Brain microvascular endothelial cell (primary cell): ENCODE measurements around the gene KDM2B.
A peak's percentile ranks its signal among the peaks of the same experiment; 100 is the strongest.

ENCODE experiments used
- DNase-seq: peaks from one replicate; pipeline ENCODE4 v3.0.0-alpha.2; 2020
- H3K27ac ChIP-seq: fragments of 250-450 bp; sonication (Bioruptor Pico); 2 replicates; pipeline ENCODE4 v1.5.1; 2020; ENCODE audit warnings: mild to moderate bottlenecking, moderate library complexity
- H3K27me3 ChIP-seq: fragments of 250-450 bp; sonication (Bioruptor Pico); replicated peaks from 2 replicates; pipeline ENCODE4 v1.5.1; 2020; ENCODE audit warnings: mild to moderate bottlenecking
- H3K36me3 ChIP-seq: fragments of 250-450 bp; sonication (Bioruptor Pico); replicated peaks from 2 replicates; pipeline ENCODE4 v1.5.1; 2020; ENCODE audit warnings: mild to moderate bottlenecking
- H3K4me3 ChIP-seq: 2 replicates; pipeline ENCODE4 v1.5.1; 2011; ENCODE audit warnings: low read depth, mild to moderate bottlenecking, control low read depth, low read length, moderate library complexity
- in situ Hi-C: cut with HindIII; loops from 2 replicates; pipeline ENCODE4 v1.10.0; 2017; ENCODE audit warnings: low sequenced_read_pairs, low pct_ligation_motif_present
- TF ChIP-seq, protein P1 (sequence below): IDR thresholded peaks from 2 replicates; pipeline ENCODE4 v1.5.1; 2011; ENCODE audit warnings: low read depth, mild to moderate bottlenecking, moderate library complexity, low read length, control low read depth, inconsistent platforms; ENCODE audit errors: missing control alignments

The KDM2B gene

DNA sequence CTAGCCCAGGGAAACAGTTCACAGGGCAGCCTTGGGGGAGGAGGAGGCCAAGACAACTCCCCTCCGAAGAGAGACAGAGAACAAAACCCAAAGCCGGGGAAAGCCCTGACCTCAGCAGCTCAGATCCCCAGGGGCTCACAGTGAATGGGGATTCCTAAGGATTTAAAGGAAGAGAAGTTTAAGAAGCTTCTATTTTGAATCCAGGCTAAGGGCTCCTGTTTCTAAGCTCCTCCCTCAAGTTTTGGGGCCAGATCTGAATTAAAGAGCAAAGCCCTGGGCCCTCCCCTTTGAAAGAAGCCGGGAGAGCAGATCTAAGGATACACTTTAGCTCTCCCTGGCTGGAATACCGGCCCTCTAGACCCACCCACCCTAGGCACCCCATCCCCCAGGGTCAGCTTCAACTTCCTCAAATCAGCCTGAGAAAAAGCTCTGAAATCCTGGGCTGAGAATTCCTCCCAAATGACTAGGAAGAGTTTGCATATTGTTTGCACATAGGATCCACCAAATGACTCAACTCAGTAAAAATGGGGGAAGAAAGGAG is 3.9 kb downstream of the KDM2B start:
- Histone ChIP-seq H3K27ac (peak overlapping the region; percentile 75), H3K4me3 (no peak overlapping the region), H3K27me3 (no peaks in the 10 kb centered on the region), H3K36me3 (no peaks in the 10 kb centered on the region)
- peak; percentile 78 for DNase-seq
- in situ Hi-C loops, result no loop called here
- TF ChIP-seq, protein P1, sequence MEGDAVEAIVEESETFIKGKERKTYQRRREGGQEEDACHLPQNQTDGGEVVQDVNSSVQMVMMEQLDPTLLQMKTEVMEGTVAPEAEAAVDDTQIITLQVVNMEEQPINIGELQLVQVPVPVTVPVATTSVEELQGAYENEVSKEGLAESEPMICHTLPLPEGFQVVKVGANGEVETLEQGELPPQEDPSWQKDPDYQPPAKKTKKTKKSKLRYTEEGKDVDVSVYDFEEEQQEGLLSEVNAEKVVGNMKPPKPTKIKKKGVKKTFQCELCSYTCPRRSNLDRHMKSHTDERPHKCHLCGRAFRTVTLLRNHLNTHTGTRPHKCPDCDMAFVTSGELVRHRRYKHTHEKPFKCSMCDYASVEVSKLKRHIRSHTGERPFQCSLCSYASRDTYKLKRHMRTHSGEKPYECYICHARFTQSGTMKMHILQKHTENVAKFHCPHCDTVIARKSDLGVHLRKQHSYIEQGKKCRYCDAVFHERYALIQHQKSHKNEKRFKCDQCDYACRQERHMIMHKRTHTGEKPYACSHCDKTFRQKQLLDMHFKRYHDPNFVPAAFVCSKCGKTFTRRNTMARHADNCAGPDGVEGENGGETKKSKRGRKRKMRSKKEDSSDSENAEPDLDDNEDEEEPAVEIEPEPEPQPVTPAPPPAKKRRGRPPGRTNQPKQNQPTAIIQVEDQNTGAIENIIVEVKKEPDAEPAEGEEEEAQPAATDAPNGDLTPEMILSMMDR, result no peak

DNA sequence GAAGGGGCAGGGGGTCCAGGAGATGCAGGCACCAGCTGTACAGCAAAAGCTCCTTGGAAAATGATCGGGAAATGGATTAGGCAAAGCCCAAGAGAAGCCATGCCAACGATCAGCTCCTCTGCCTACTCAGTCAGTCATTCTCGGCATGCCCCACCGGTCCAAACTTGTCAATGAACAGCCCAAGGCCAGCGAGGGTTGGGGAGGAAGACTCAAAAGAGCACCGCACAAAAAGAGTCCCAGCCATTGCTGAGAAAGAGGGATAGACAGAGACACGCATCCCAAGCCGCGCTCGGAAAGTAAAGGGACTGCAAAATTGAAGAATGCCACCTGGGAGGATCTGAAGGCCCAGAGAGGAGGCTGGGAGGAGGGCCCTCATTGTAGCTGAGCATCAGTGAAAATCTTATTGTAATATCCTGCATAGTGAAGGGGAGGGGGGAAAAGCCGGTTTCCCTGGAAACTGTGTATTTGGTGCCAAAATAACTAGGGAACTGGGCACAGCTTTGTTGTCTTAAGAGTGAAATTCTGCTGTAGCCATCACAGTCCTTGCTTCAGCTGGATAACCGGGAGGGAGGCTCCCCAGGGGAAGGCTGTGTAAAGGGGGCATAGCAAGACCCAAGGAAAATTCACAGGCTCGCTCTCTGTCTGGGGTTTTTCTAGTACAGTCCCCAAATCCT is 4.7 kb downstream of the KDM2B start:
- no peak for DNase-seq
- TF ChIP-seq, protein P1, result no peak
- in situ Hi-C loops, result no loop called here
- H3K27ac ChIP-seq, result peak overlapping the region; percentile 75
- no peaks in the 10 kb centered on the region for H3K36me3 ChIP-seq
- no peak overlapping the region for H3K4me3 ChIP-seq
- H3K27me3 ChIP-seq, result no peaks in the 10 kb centered on the region

GRCh38 chr12:121575051-121575450 is 5.8 kb downstream of the KDM2B start:
- in situ Hi-C loops, result no loop called here
- H3K27me3 ChIP-seq, result no peaks in the 10 kb centered on the region
- no peak overlapping the region for H3K27ac ChIP-seq
- no peaks in the 10 kb centered on the region for H3K36me3 ChIP-seq
- H3K4me3 ChIP-seq, result no peak overlapping the region
- no peak for DNase-seq
- TF ChIP-seq, protein P1, result no peak

- Histone ChIP-seq H3K36me3 (no peaks in the 10 kb centered on the region), H3K4me3 (no peak overlapping the region)
- in situ Hi-C loops, result no loop called here
Observed at GRCh38 chr12:121574025-121574424, 6.8 kb downstream of the KDM2B start.

DNA sequence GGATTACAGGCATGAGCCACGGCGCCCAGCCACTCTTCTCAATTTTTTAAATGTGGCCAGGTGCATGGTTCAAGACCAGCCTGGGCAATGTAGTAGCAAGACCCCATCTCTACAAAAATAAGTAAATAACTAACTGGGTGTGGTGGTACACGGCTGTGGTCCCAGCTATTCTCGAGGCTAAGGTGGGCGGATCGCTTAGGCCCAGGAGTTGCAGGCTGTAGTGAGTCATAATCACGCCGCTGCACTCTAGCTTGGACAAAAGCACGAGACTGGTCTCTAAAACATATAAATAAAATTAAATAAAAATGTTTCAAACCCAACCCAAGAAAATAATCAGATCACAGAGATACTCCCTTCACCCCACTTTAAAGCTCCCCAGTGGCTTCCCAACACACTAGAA is 8.9 kb downstream of the KDM2B start:
- Histone ChIP-seq H3K36me3 (no peaks in the 10 kb centered on the region), H3K4me3 (no peak overlapping the region), H3K27ac (no peak overlapping the region), H3K27me3 (no peaks in the 10 kb centered on the region)
- TF ChIP-seq, protein P1, result no peak
- no peak for DNase-seq
- in situ Hi-C loops, result no loop called here

More at GRCh38 chr12:121574025-121574424, 6.8 kb downstream of the KDM2B start:
- DNase-seq, result no peak
- Histone ChIP-seq H3K27me3 (no peaks in the 10 kb centered on the region), H3K27ac (no peak overlapping the region)
- TF ChIP-seq, protein P1, result no peak
